GM12873 (cell line): ENCODE measurements around the gene TTC13.

Experiments used
- CTCF ChIP-seq: IDR thresholded peaks from 2 replicates; pipeline ENCODE4 v1.5.1; 2012; ENCODE audit warnings: low read depth, mild to moderate bottlenecking, moderate library complexity, low read length, control low read depth; ENCODE audit not compliant: insufficient read depth; ENCODE audit errors: missing control alignments

The TTC13 gene

GRCh38 chr1:230892018-230892491 lies 86.6 kb downstream of the TTC13 start:
- no peak for TF ChIP-seq CTCF

- TF ChIP-seq CTCF: no peak
These were observed 87.2 kb downstream of the TTC13 start for GRCh38 chr1:230891413-230891812.

- TF ChIP-seq CTCF: no peak
These were observed 94.0 kb downstream of the TTC13 start for GRCh38 chr1:230884646-230885045.

- no peak for TF ChIP-seq CTCF
These were observed 94.7 kb downstream of the TTC13 start for GRCh38 chr1:230883967-230884366.

GRCh38 chr1:230879778-230880177 lies 98.9 kb downstream of the TTC13 start:
- TF ChIP-seq CTCF: no peak

- no peak for TF ChIP-seq CTCF
These were observed 100.1 kb downstream of the TTC13 start for GRCh38 chr1:230878591-230878990.

GRCh38 chr1:230877924-230878590 lies 100.6 kb downstream of the TTC13 start:
- TF ChIP-seq CTCF: no peak
